T follicular helper cell (primary cell): ENCODE measurements around the gene ATXN7L2.

Experiments used
- DNase-seq: peaks from one replicate; pipeline ENCODE4 v3.0.0-alpha.2; 2020; ENCODE audit warnings: low read depth

Gene ATXN7L2

DNA sequence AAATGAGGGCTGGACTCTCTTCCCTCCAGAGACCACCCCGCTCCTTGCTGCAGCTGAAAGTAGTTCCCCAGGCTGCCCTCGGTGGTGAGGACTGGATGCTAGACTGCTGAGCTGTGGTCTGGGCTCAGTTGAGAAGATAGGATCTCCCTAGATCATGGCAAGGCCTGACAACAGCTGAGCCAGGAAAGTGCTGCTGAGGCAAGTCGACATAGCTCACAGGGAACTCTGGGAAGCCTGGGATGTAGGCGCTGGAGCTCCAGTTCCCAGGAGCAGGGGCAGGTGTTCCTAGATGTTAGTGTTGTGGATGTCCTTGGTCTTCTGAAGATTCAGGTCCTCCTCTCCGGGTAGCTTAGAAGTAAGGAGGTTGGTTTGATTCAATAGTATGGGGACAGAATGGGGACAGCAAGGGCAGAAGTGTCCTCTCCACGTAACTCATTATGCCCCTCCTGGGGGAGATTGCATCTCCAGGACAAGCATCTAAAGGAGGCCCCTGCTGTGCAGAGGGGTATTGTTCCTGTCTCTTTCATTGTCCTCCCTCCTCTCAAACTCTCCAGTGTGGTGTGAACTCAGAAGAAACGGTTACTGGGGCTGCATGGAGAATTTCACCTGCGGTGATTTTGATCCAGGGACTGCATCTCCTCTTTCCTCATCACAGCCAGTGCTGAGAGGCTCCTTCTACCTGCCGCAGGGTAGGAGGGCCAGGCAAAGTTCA, 13.9 kb downstream of the ATXN7L2 start:
- DNase-seq = no peak

GRCh38 chr1:109498161-109498801, 14.6 kb downstream of the ATXN7L2 start:
- no peak for DNase-seq

- DNase-seq = no peak
These were observed 15.4 kb downstream of the ATXN7L2 start for GRCh38 chr1:109499081-109499480.

- DNase-seq = peak; percentile 56
These were observed 16.2 kb downstream of the ATXN7L2 start for GRCh38 chr1:109499661-109500536.

GRCh38 chr1:109500941-109501381, 17.3 kb downstream of the ATXN7L2 start:
- no peak for DNase-seq

- no peak for DNase-seq
These were observed 18.1 kb downstream of the ATXN7L2 start for GRCh38 chr1:109501644-109502363.

GRCh38 chr1:109502364-109502851, 18.7 kb downstream of the ATXN7L2 start:
- DNase-seq = peak; percentile 64

GRCh38 chr1:109503935-109504334, 20.2 kb downstream of the ATXN7L2 start:
- no peak for DNase-seq

DNA sequence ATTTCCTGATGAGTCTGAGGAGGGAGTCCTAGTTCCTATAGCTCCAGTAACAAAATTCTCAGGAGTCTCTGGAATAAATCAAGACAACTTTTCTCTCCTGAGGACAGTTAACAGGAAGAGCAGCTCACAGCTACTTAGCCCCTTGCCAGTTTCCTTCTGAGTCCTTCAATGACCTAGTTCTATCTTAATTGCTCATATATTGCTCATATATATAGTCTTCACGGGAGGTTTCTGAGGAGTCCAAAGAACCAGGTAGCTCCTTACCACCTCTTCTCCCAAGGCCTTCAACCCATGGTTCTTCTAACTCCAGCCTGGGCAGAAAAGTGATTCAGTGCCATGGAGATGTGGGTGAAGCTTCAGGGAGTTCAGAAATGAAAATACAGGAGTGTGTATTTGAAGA, 21.3 kb downstream of the ATXN7L2 start:
- DNase-seq = no peak

GRCh38 chr1:109508001-109508872, 24.5 kb downstream of the ATXN7L2 start:
- DNase-seq = no peak

GRCh38 chr1:109508873-109509175, 25.1 kb downstream of the ATXN7L2 start:
- no peak for DNase-seq

DNA sequence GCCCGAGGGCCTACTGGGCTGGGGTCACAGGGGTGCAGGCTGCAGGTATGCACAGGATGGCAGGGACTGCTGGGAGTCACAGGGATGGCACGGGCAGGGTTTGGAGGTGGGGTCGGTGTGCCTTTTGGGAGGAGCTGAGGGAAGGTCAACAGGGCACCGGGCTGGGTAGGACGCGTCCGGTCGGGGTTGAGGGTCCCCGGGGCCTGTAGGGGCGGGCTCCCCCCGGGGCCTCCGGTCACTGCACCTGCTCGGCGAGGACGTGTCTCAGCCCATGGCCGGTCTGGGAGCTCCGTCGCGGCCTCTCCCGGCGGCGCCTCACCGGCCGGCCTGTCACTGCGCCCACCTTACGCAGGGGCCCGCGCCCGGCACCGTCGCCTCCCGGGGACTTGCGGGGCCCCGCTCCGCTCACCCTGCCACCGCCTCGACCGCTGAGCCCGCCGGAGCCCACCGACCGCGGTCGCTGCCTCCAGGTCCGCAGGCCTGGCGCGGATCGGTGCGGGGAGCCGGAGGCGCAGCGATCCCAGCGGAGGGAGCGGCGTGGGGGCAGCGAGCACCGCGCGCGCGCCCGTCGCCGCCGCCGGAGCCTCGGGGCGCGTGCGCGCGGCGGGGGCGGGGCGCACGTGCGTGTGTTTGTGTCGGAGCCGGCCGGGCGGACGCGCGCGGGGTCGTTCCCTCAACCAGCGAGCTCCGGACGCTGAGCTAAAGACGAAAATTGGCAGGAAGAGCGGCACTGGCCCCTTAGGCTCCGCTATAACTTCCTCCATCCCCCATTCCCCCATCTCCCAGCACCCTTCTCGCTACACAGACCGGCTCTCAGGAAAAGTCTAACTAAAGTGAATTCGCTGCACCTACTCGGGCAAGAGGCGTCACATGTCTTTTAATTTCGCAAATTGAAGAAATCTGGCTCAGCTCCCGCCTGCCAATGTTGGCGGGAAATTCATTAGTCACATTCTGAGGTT, 25.8 kb downstream of the ATXN7L2 start, which contains the start of gene AMIGO1:
Gene AMIGO1, minus strand, starts transcription at position 552 of the 959 bp plus-strand sequence. CDS start 815 bp downstream, outside the sequence.
- peak; percentile 48 for DNase-seq

- no peak for DNase-seq
These were observed 29.5 kb downstream of the ATXN7L2 start for GRCh38 chr1:109513110-109513710.

- no peak for DNase-seq
These were observed 31.1 kb downstream of the ATXN7L2 start for GRCh38 chr1:109514846-109515245.

DNA sequence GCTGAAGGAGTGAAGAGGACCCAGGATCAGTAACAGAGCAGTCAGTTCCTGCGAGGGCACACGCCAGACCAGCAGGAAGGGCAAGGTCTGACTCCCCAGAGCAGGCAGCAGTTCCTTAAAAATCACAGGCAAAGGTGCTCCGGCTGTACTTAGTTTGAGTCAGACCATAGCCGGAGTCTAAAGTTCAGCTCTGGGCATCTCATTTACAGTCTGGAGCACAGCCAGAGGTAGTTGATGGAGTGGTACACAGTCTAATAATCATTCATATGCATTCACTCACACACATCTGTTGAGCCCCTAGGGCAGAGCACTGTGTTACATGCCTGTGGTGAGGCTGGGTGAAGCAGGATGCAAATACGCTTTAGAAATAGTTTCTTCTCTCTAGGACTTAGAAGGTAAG, 33.2 kb downstream of the ATXN7L2 start:
- DNase-seq = no peak

DNA sequence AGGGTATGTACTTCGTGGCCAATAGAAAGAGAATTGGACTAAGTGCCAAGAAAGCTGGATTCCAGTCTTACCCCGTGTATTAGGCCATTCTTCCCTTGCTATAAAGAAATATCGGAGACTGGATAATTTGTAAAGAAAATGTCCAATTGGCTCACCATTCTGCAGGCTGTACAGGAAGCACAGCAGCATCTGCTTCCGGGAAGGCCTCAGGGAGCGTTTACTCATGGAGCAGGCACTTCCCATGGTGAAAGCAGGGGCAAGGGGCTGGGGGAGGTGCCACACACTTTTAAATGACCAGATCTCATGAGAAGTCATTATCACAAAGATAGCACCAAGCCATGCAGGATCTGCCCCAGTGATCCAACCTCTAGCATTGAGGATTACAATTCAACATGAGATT, 33.6 kb downstream of the ATXN7L2 start:
- no peak for DNase-seq

GRCh38 chr1:109521002-109521951, 37.6 kb downstream of the ATXN7L2 start:
- DNase-seq = no peak

DNA sequence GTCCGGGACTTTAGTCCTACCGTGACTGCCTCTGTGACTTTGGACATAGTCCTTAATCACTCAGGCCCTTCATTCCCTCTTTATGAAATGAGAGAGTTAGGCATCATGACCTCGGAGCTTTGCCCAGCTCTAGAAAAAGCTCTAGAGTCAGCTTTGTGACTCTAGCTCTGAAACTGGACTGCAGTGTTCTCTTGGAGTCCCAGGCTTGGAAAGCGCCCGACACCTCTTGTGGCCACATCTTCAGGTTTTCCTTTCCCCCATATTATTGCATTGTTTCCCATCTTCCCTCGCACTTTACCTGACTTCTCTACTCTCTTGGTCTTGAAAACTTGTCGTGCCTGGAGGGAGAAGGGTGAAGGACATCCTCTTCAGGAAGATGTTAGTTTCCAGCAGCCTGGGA, 38.3 kb downstream of the ATXN7L2 start:
- DNase-seq = no peak
